BJ (cell line): ENCODE measurements around the gene HMCN1. TPM values are rescaled to one million over a fixed set of nuclear protein-coding genes. Genes with fewer than 3 reads are reported as not detected.

Experiments
- CTCF ChIA-PET: fragments of 350-600 bp; formaldehyde crosslinking; extraction: SDS; loops from one replicate; lab custom pipeline; 2021; ENCODE audit warnings: antibody characterized with exemption, inconsistent platforms; lab: Yijun Ruan, JAX
- POLR2A ChIA-PET: fragments of 300-600 bp; sonication (Branson Sonifier 250); formaldehyde crosslinking; extraction: SDS; loops from one replicate; lab custom pipeline; 2021; ENCODE audit warnings: antibody characterized with exemption; lab: Charles Lee
- DNase-seq: peaks from one replicate; pipeline ENCODE4 v3.0.0-alpha.2; 2011; ENCODE audit warnings: low read depth
- H3K27me3 ChIP-seq: 2 replicates; pipeline ENCODE4 v1.6.0; 2011; ENCODE audit warnings: low read length; ENCODE audit not compliant: control insufficient read depth, insufficient read depth
- H3K36me3 ChIP-seq: 2 replicates; pipeline ENCODE4 v1.5.1; 2011; ENCODE audit warnings: low read length; ENCODE audit not compliant: control insufficient read depth, insufficient read depth
- H3K4me3 ChIP-seq: 2 replicates; pipeline ENCODE4 v1.5.1; 2011; ENCODE audit warnings: low read depth, mild to moderate bottlenecking, control low read depth, low read length
- polyA plus RNA-seq: library from polyadenylated mRNA; depleted of rRNA; stranded (reverse); fragments of >200 nt; gene quantifications from 2 replicates; pipeline ENCODE4 v1.2.3, GENCODE V29; 2011
- TF ChIP-seq, protein P1 (sequence below): IDR thresholded peaks from 2 replicates; pipeline ENCODE4 v1.5.1; 2011; ENCODE audit warnings: low read depth, mild to moderate bottlenecking, control low read depth, inconsistent platforms, low read length, moderate library complexity; ENCODE audit not compliant: insufficient read depth

Gene HMCN1
- polyA plus RNA-seq, 1 experiment, result 13.3 TPM

DNA sequence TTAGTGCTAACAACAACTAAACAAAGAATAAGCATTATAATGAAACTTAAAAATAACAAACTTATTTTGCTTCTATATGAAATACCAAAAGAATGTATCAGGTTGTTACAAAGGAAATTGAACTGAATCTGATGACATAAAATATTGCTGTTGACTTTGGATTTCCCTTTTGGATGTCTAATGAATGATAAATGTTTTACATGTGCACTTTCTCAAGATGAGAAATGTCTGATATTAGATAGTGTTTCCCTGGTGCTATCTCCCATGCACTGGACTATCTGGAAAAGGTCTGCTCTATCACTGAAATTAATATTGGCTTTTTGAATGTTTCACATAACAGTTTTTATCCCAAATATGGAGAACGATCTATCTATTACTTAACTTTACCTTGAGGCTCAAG lies 179.9 kb downstream of the HMCN1 start:
- no peaks in the 10 kb centered on the region for H3K27me3 ChIP-seq
- TF ChIP-seq, protein P1, sequence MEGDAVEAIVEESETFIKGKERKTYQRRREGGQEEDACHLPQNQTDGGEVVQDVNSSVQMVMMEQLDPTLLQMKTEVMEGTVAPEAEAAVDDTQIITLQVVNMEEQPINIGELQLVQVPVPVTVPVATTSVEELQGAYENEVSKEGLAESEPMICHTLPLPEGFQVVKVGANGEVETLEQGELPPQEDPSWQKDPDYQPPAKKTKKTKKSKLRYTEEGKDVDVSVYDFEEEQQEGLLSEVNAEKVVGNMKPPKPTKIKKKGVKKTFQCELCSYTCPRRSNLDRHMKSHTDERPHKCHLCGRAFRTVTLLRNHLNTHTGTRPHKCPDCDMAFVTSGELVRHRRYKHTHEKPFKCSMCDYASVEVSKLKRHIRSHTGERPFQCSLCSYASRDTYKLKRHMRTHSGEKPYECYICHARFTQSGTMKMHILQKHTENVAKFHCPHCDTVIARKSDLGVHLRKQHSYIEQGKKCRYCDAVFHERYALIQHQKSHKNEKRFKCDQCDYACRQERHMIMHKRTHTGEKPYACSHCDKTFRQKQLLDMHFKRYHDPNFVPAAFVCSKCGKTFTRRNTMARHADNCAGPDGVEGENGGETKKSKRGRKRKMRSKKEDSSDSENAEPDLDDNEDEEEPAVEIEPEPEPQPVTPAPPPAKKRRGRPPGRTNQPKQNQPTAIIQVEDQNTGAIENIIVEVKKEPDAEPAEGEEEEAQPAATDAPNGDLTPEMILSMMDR, result no peak
- DNase-seq, result no peak
- H3K4me3 ChIP-seq, result no peak overlapping the region
- no peaks in the 10 kb centered on the region for H3K36me3 ChIP-seq
- ChIA-PET CTCF (no interaction called here), POLR2A (no interaction called here)

DNA sequence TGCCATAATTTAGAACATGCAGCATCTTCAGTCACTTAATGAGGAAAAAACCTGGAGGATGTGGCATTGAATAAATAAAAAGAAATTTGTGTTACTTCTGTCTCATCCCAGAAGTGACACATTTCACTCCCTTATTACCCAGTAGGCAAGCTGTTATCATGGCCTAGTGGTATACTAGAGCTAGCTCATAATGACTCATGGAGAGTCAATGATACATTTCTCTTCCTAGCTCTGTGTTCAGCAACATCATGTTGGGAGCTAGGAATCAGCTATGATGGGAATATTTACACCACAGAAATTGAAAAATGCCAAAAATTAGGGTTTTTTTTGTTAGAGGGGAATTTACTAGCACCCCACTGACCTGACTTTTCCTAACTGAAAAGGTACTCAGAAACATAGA lies 182.7 kb downstream of the HMCN1 start:
- TF ChIP-seq, protein P1, result no peak
- H3K36me3 ChIP-seq, result no peaks in the 10 kb centered on the region
- H3K27me3 ChIP-seq, result no peaks in the 10 kb centered on the region
- no peak for DNase-seq
- CTCF ChIA-PET, result no interaction called here
- POLR2A ChIA-PET, result no interaction called here
- H3K4me3 ChIP-seq, result no peak overlapping the region

DNA sequence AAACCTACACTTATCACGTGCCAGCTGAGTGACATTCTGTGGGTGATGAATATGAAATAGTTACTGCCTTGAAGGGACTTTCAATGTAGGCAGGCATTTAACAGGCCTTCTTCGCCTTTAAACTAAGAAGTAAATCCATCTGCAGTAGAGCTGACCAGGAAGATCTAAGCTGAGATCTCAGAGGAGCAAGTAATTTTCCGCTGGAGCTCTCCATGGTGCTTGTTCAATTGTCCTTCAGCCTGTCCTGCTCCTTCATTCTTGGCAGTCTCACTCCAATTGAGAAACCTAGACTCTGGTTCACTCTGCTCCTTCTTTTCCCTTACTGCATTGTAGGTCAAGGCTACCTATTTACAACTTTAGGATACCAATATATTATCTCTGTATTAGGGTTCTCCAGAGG lies 183.5 kb downstream of the HMCN1 start:
- TF ChIP-seq, protein P1, result no peak
- ChIA-PET CTCF (interaction anchor here (0.5 kb wide), 1 partner anchor 15 kb away, joined by 3 read pairs; no protein-coding TSS in a partner anchor), POLR2A (no interaction called here)
- Histone ChIP-seq H3K4me3 (no peak overlapping the region), H3K36me3 (no peaks in the 10 kb centered on the region), H3K27me3 (no peaks in the 10 kb centered on the region)
- DNase-seq, result no peak

DNA sequence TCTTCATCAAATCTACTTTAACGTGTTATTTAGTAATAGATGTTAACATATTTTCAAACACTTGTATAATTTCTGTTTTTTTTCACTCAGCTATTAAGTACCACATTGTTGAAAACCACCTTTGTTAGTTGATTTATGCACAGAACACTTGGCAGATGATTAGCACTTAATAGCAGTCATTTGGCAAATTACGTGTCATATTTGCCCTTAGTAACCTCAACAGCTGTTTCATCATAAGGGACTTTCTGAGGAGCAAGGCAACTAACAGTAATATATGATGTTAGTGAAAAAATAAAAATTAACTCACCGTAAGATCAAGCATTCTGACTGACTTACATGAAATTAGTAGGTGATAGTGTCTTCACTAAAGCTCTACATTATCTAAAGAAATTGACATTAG lies 186.4 kb downstream of the HMCN1 start:
- DNase-seq, result no peak
- TF ChIP-seq, protein P1, result no peak
- ChIA-PET CTCF (no interaction called here), POLR2A (no interaction called here)
- H3K4me3 ChIP-seq, result no peak overlapping the region
- no peaks in the 10 kb centered on the region for H3K36me3 ChIP-seq
- H3K27me3 ChIP-seq, result no peaks in the 10 kb centered on the region

DNA sequence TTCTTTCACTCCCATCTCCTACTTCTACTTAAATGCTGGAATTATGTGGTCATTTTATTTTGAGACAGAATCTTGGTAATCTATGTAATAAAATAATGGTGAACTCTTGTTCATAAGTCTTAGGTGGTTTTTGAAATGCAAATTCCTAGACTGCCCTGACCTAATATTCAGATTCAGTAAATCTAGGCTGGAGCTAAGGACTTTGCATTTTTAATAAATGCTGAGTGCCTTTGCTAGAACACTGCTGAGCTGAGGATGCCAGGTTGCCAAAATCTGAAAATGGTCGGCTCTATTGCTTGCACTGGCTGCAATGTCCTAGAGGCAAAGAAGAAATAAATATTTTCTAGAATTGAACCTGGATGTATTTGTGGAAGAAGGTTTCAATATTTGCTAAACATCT lies 187.4 kb downstream of the HMCN1 start:
- DNase-seq, result no peak
- H3K4me3 ChIP-seq, result no peak overlapping the region
- ChIA-PET CTCF (no interaction called here), POLR2A (no interaction called here)
- no peaks in the 10 kb centered on the region for H3K27me3 ChIP-seq
- TF ChIP-seq, protein P1, result no peak
- no peaks in the 10 kb centered on the region for H3K36me3 ChIP-seq
